Lung (tissue), 12 donors: ENCODE measurements around the gene LRRC45. TPM values are rescaled to one million over a fixed set of nuclear protein-coding genes. Genes with fewer than 3 reads are reported as not detected.

Experiments
- ATAC-seq: fragments of 200-7000 bp; cut with Tn5 transposase; one replicate; pipeline ENCODE4 v1.9.1; 2020; ENCODE audit warnings: moderate number of reproducible peaks; ENCODE audit not compliant: insufficient read depth, low FRiP score
- DNase-seq, 3 donors: peaks; one replicate each; pipeline ENCODE4 v3.0.0-alpha.2; 2013 to 2017
- H3K27ac ChIP-seq, 2 donors: one replicate each; pipeline ENCODE4 v1.5.1; 2013; ENCODE audit warnings: mild to moderate bottlenecking in 2 of 2, moderate library complexity in 2 of 2, control low read depth in 1 of 2, inconsistent platforms in 1 of 2, low read depth in 1 of 2, low read length in 1 of 2
- H3K27me3 ChIP-seq, 3 donors: one replicate each; pipeline ENCODE4 v1.5.1; 2013; ENCODE audit warnings: low read length in 2 of 3; ENCODE audit not compliant: control insufficient read depth in 3 of 3, insufficient read depth in 3 of 3
- H3K36me3 ChIP-seq, 4 donors: one replicate each; pipeline ENCODE4 v1.5.1; 2013; ENCODE audit warnings: low read length in 4 of 4, mild to moderate bottlenecking in 1 of 4, moderate library complexity in 1 of 4; ENCODE audit not compliant: control insufficient read depth in 4 of 4, insufficient read depth in 4 of 4
- H3K4me1 ChIP-seq, 5 donors: one replicate each; pipeline ENCODE4 v1.5.1; 2013; ENCODE audit warnings: low read length in 5 of 5, mild to moderate bottlenecking in 2 of 5, moderate library complexity in 1 of 5; ENCODE audit not compliant: control insufficient read depth in 5 of 5, insufficient read depth in 5 of 5
- H3K4me3 ChIP-seq: one replicate; pipeline ENCODE4 v1.5.1; 2013; ENCODE audit warnings: mild to moderate bottlenecking, control low read depth, moderate library complexity
- H3K9ac ChIP-seq, 2 donors: one replicate each; pipeline ENCODE4 v1.5.1; 2013; ENCODE audit warnings: low read length in 2 of 2, control low read depth in 1 of 2; ENCODE audit not compliant: insufficient read depth in 1 of 2
- H3K9me3 ChIP-seq, 4 donors: one replicate each; pipeline ENCODE4 v1.5.1; 2013; ENCODE audit warnings: low read length in 3 of 4, mild to moderate bottlenecking in 1 of 4, moderate library complexity in 1 of 4; ENCODE audit not compliant: control insufficient read depth in 4 of 4, insufficient read depth in 3 of 4
- WGBS, 2 donors: extraction: QIAGEN DNeasy Blood & Tissue Kit; methylation state at CpG; one replicate each; pipeline ENCODE4 v1.1.7; 2013; 5-methylcytosine and 5-hydroxymethylcytosine counted together
- polyA plus RNA-seq, 2 donors: library from polyadenylated mRNA; stranded (reverse); fragments of 200-250 nt; gene quantifications; one replicate each; pipeline ENCODE4 v1.2.1, GENCODE V29; 2013
- total RNA-seq, 2 donors: library from RNA; depleted of rRNA in 1 of 2; stranded (reverse); fragments of >200 nt in 1 of 2; gene quantifications; one replicate each; pipeline ENCODE4 v1.2.1, GENCODE V29; 2014 to 2021
- TF ChIP-seq, protein P1 (sequence below): IDR thresholded peaks from 2 replicates; pipeline ENCODE4 v1.5.1; 2012; ENCODE audit warnings: mild to moderate bottlenecking; ENCODE audit errors: control extremely low read depth, extremely low read depth
- donor health status: control.
- donor health status: control.
- donor health status: Bipolar disorder and iron deficiency.
- donor health status: healthy.
- donor health status: DM: yes; HTN: yes; CAD: no.

The LRRC45 gene
- total and polyA plus RNA-seq, 4 donors, result 12.1 to 26.6 (median 16.5) TPM

DNA sequence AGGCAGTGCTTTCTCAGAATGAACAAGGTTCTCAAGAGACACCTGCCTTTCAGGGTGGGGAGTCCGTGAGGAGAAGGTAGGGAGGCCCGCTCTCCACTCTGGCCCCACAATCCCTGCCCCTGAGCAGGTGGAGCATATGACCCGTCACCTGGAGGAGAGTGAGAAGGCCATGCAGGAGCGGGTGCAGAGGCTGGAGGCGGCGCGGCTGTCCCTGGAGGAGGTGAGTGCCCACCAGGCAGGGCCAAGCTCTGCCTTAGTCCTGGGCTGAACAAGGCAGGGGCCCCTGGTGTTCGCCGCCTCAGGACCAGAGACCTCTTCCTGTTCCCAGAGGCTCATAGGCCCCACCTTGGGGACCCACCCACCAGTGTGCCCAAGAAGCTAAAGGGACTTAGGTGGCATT, 5.9 kb downstream of the LRRC45 start:
- no peak overlapping the region for H3K9ac ChIP-seq
- WGBS, 2 donors, result 97 to 99% methylated on average over 7 to 9 of the region's 9 CpGs
- DNase-seq, result no peak
- H3K4me3 ChIP-seq, result no peak overlapping the region
- ATAC-seq, result no peak
- no peaks in the 10 kb centered on the region for H3K9me3 ChIP-seq
- no peak overlapping the region for H3K27ac ChIP-seq
- TF ChIP-seq, protein P1, sequence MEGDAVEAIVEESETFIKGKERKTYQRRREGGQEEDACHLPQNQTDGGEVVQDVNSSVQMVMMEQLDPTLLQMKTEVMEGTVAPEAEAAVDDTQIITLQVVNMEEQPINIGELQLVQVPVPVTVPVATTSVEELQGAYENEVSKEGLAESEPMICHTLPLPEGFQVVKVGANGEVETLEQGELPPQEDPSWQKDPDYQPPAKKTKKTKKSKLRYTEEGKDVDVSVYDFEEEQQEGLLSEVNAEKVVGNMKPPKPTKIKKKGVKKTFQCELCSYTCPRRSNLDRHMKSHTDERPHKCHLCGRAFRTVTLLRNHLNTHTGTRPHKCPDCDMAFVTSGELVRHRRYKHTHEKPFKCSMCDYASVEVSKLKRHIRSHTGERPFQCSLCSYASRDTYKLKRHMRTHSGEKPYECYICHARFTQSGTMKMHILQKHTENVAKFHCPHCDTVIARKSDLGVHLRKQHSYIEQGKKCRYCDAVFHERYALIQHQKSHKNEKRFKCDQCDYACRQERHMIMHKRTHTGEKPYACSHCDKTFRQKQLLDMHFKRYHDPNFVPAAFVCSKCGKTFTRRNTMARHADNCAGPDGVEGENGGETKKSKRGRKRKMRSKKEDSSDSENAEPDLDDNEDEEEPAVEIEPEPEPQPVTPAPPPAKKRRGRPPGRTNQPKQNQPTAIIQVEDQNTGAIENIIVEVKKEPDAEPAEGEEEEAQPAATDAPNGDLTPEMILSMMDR, result no peak
- no peaks in the 10 kb centered on the region for H3K27me3 ChIP-seq
- peaks cover 0 to 3% (median 0%) of the 10 kb centered on the region in 4 donors for H3K36me3 ChIP-seq
- peaks cover 0 to 19% (median 8%) of the 10 kb centered on the region in 5 donors for H3K4me1 ChIP-seq

GRCh38 chr17:82029391-82029790, 6.3 kb downstream of the LRRC45 start:
- no peak for DNase-seq
- peaks cover 0 to 3% (median under 1%) of the 10 kb centered on the region in 4 donors for H3K36me3 ChIP-seq
- no peak overlapping the region for H3K27ac ChIP-seq
- TF ChIP-seq, protein P1, result no peak
- WGBS, 2 donors, result 95 to 99% methylated on average over 16 of the region's 16 CpGs
- H3K9me3 ChIP-seq, result no peaks in the 10 kb centered on the region
- no peak overlapping the region for H3K4me3 ChIP-seq
- H3K9ac ChIP-seq, result no peak overlapping the region
- no peaks in the 10 kb centered on the region for H3K27me3 ChIP-seq
- peaks cover 0 to 15% (median 4%) of the 10 kb centered on the region in 5 donors for H3K4me1 ChIP-seq
- ATAC-seq, result no peak

GRCh38 chr17:82029990-82030469, 6.9 kb downstream of the LRRC45 start:
- H3K9ac ChIP-seq, result no peak overlapping the region

More at GRCh38 chr17:82029990-82030469, 6.9 kb downstream of the LRRC45 start:
- no peak for DNase-seq
- ATAC-seq, result no peak
- H3K9me3 ChIP-seq, result no peaks in the 10 kb centered on the region
- no peak overlapping the region for H3K27ac ChIP-seq
- H3K4me1 ChIP-seq, result peaks cover 0 to 15% (median 0%) of the 10 kb centered on the region in 5 donors
- H3K4me3 ChIP-seq, result no peak overlapping the region
- 67% methylated on average over 26 to 31 of the region's 31 CpGs for WGBS, 2 donors
- peaks cover 0 to 3% (median under 1%) of the 10 kb centered on the region in 4 donors for H3K36me3 ChIP-seq
- TF ChIP-seq, protein P1, result no peak
- no peaks in the 10 kb centered on the region for H3K27me3 ChIP-seq
